Subcutaneous adipose tissue (tissue), 4 donors: ENCODE measurements around the gene RELCH. TPM values are rescaled to one million over a fixed set of nuclear protein-coding genes. Genes with fewer than 3 reads are reported as not detected.

Experiments
- total RNA-seq, 4 donors: library from RNA; depleted of rRNA; stranded (reverse); fragments of >200 nt; gene quantifications; one replicate each; pipeline ENCODE4 v1.1.0, GENCODE V29; 2016
- TF ChIP-seq, protein P1 (sequence below): fragments of 450-650 bp; IDR thresholded peaks from one replicate; pipeline ENCODE4 v1.5.1; 2016; ENCODE audit warnings: low read depth, mild to moderate bottlenecking, control low read depth, antibody characterized with exemption, moderate library complexity

Gene RELCH
- total RNA-seq, 4 donors from 2014 or later: 36.0 to 52.7 (median 47.8) TPM

DNA sequence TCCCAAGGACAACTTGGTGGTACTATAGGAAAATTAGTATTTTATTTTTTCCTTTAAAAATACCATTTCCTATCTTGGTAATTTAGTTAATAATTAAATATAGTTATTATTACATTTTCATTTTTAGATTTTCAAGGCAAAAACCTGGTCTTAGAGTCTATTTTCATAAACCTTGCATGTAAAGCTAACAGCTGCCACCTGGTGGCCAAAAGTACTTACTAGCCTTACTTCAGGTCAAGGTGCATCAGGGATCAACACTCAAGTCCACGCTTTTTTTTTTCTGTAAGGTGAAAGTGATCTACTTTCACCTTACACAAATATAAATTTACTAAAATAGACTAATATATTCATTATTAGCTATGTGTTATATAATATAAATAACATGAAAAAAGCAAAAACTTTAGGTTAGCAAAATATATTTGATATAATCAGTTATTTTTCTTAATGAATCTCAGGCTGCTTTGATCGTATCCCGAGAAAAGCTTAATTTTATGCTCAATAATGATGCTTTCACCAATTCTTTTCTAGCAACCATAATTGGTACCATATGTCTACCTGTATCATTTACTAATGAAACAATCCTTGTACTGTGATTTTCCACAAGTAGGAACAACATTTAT is 62.5 kb downstream of the RELCH start:
- TF ChIP-seq, protein P1, sequence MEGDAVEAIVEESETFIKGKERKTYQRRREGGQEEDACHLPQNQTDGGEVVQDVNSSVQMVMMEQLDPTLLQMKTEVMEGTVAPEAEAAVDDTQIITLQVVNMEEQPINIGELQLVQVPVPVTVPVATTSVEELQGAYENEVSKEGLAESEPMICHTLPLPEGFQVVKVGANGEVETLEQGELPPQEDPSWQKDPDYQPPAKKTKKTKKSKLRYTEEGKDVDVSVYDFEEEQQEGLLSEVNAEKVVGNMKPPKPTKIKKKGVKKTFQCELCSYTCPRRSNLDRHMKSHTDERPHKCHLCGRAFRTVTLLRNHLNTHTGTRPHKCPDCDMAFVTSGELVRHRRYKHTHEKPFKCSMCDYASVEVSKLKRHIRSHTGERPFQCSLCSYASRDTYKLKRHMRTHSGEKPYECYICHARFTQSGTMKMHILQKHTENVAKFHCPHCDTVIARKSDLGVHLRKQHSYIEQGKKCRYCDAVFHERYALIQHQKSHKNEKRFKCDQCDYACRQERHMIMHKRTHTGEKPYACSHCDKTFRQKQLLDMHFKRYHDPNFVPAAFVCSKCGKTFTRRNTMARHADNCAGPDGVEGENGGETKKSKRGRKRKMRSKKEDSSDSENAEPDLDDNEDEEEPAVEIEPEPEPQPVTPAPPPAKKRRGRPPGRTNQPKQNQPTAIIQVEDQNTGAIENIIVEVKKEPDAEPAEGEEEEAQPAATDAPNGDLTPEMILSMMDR: no peak

DNA sequence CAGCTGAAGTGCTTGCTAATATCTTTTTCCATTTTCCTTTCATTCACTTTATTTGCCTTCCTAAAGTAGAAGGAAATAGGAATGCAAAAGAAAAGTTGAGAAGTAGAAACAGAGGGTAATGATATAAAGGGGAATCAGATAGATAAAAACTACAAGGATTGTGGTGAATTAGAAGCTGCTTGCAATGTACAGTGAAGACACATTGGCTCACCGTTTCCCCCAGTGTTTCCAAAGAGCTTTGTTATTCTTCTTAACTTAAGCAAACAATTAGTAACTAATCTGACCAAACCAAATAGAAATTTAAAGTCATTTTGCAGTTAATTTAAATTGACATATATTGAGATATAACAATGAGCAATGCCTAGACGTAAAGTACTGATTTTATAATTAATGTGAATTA is 63.4 kb downstream of the RELCH start:
- TF ChIP-seq, protein P1: no peak

DNA sequence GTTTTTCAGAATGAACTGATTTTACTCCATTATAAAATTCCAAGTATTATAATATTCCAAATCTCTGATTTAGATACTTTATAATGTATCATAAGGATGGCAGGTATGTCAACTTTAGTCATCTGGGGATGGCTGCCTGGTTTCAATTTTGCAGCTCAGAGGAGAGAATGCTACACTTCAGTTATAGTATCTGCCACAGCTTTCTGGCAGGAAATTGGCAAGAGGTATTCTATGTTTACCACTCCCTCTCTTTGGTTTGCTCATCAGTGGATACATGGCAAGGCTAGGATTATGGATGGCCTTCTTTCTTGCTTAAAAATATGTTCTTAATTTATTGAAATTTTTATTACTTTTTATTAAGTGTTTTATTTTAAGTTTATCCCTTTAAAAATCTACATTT is 71.0 kb downstream of the RELCH start:
- TF ChIP-seq, protein P1: no peak

DNA sequence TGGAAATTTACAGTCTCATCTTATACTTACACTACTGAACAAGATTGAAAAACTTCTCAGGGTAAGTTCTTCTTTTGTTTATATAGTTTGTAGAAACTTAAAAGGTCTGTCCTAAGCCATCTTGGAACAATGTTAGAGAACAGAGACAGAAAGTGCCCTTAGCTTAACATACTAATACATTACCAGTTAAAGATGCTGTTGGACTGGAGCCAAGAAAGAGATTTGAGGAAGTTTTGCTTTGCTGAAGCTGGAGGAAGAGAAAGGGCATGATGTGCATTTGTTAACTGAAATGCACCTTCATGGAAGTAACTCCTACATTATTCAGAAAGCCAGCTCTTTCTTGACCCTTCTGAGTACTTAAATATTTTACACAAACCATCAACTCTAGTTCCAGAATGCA is 71.6 kb downstream of the RELCH start:
- TF ChIP-seq, protein P1: no peak

DNA sequence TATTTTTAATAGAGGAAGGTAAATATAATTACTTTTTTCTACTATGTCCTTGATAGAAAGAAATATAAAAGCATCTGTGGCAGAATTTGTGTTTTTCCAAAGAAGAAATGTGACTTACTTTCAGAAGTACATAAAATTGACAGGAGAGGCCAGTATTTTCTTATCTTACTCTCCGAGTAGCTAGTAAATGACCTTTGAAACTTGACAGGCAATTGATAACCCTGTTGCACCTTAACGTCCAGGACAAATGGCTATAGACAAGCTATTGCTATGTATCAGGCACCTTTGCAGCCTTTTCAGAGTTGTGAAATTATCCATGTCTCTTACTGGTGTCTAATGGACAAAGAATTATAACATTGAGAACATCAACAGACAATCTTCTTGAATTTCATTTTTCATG is 75.0 kb downstream of the RELCH start:
- TF ChIP-seq, protein P1: no peak

DNA sequence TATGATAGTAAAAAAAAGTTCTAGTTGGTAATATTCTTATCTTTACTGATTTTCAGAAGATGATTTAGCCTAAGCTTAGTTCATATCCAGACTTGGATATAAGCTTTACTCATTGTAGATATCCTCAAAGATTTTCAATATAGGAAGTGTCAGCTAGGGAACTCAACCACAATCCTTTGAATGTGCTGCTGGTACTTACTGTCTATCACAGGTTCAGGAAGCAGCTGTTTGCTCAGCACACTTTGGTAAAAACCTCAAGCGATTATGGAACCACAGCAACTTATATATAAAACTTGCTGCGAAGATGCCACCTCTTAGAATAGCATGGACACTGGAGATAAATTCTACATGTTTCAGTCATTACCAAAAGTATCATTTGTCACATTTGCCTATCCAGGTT is 77.9 kb downstream of the RELCH start:
- TF ChIP-seq, protein P1: no peak

DNA sequence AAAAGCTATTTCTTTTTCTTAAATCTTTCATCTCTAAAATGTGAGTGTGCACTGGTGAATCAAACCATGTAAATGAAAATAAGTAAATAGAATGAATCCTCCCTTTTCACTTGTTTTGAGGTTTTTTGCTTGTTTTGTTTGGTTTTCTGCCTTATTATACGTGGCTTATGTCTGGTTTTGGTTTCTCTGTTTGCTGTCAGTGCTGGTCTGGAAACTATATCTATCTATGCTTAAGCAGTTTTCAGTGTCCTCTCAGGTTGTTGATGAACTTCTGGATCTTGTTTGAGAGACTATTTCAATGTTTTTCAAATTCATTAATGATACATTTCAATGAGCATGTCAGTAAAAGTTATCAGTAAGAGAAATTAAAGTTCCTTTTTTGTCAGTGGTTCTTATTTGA is 90.0 kb downstream of the RELCH start:
- TF ChIP-seq, protein P1: no peak
